KG1 (cell line): ENCODE data around the gene DENND11.

Experiments used
- DNase-seq: peaks from one replicate; lab custom pipeline; 2025; lab: John Stamatoyannopoulos, UW

The DENND11 gene

GRCh38 chr7:141702047-141702567 lies at the start of gene DENND11:
DENND11 (minus strand) TSS chr7:141702166; CDS start chr7:141702153, 13 bp downstream.
- DNase-seq: no peak

- no peak for DNase-seq
Observed at GRCh38 chr7:141748396-141748795, 46.4 kb upstream of the DENND11 start.

DNA sequence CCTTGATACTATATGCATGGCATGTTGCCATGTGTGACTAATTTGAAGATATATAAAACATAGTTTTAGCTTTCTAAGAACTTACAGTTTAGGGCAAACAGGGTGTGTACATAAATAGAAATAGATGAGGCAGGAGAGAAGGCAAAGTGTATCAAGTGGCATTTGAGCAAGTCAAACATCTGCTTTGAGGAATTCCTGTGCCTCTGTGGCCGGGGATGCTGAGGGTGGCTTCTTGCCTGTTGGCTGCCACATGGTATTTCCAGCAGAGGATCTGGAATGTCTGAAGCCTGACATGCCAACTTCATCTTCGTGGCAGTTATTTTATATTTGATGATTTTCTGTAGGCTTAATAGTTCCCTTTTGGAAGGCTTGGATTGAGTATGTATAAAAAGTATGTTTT lies 42.2 kb upstream of the DENND11 start:
- DNase-seq: no peak

GRCh38 chr7:141742229-141742628 lies 40.3 kb upstream of the DENND11 start:
- no peak for DNase-seq

GRCh38 chr7:141739250-141739649 lies 37.3 kb upstream of the DENND11 start:
- no peak for DNase-seq

GRCh38 chr7:141738592-141739013 lies 36.6 kb upstream of the DENND11 start:
- DNase-seq: no peak

GRCh38 chr7:141737836-141738591 lies 36.0 kb upstream of the DENND11 start, which contains the start of gene SSBP1:
SSBP1 (plus strand) TSS chr7:141738358; CDS start chr7:141739167, 809 bp downstream.
- peak; percentile 59 for DNase-seq

- DNase-seq: peak; percentile 10
Observed at GRCh38 chr7:141737118-141737835, 35.3 kb upstream of the DENND11 start.

GRCh38 chr7:141731476-141732149 lies 29.6 kb upstream of the DENND11 start:
- DNase-seq: no peak

DNA sequence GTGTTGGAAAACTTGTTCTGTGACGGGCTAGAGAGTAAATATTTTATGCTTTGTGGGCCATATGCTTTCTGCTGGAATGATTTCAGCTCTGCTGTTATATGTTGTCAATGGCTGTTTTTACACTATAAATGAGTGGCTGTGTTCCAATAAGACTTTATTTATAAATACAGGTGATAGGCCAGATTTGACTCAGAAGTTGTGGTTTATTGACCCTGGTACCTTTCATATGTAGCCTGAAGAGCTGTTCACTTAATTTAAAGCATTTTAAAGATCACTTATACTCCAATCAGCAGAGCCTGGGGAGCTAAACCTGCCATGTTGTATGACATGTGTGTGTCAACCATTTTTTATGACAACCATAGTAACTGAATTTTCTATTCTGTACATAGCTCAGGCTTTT lies 27.1 kb upstream of the DENND11 start:
- DNase-seq: no peak

DNA sequence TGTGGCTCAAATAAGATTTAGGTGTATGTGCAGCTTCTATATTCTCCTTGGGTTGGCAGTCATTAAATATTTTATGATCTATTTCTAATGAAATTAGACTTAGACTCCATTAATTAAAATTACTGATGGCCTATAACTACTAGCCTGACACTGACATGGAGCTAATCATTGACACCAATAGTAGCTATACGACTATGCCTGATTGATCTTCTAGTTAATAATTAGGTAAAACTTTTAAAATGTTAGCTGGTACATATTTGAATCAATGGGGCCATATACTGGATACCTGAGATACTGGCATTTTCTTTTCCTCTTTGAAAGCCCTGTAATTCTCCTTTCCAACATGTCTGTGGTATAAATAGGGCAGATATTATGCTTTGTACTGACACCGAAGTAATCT lies 20.6 kb upstream of the DENND11 start:
- DNase-seq: no peak

DNA sequence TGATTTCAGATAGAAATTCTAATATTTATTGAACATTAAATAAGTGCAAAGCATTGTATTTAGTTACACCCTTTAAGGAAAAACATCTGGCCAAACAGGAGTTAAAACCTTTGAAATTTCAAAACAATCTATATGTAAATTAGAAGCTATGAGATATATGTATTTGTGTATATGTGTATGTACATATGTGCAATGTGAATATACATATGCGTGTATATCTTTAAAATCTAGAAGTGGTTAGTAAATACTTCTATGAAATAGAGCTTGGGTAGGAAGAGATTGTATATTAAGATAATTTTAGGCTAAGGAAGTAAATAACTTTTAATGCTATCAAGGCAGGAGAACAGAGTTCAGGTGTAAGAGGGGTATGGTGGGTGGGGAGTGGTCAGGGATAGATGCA lies 15.5 kb upstream of the DENND11 start:
- DNase-seq: no peak

GRCh38 chr7:141715794-141716689 lies 14.1 kb upstream of the DENND11 start:
- DNase-seq: no peak

- DNase-seq: no peak
Observed at GRCh38 chr7:141715018-141715417, 13.1 kb upstream of the DENND11 start.

DNA sequence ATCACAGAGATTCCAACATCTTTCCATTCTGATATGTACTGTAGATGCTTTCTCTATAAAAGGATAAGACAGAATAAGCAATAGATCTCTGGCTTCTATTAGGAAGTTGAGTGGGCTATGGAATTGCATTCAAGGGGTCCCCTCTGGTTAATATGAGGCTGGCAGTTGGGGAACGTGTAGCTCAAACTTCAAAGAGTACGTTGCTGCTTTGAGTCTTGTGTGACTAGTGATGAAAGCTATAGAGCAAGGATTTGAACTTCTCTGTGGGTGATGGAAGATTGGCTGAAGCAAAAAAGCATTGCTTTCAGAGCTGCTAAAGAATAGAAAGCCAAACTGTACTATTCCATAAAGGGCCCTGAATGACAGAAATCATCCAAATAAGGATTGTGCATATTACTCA lies 12.6 kb upstream of the DENND11 start:
- no peak for DNase-seq

GRCh38 chr7:141713890-141714289 lies 11.9 kb upstream of the DENND11 start:
- no peak for DNase-seq

DNA sequence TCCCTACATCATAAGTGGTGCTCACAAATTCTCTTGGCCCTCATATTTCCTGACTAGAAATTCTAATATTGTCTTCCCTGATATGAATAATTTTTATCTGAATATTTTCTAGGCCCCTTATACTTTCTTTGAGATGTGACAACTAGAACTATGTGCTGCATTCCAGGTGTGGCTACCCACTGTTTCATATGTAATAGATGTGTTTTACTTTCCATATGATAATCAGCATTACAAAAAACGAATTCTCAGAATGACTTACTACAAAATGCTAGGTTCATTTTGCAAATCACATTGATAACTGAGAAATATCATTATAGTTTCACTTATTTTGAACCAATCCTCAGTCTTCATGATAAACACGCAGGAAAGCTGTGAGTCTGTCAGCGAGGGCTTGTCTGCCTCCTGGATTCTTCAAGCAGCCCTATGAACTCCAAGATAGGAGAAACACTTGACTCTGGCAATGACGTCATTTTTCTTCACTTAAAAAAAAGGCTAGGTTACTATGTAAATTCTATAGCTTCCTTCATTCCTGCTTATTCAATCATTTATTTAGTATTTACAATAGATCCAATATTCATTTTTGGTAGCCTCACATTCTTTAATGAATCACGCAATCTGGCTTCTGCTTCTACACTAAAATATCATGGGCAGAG lies 10.8 kb upstream of the DENND11 start:
- DNase-seq: no peak

DNA sequence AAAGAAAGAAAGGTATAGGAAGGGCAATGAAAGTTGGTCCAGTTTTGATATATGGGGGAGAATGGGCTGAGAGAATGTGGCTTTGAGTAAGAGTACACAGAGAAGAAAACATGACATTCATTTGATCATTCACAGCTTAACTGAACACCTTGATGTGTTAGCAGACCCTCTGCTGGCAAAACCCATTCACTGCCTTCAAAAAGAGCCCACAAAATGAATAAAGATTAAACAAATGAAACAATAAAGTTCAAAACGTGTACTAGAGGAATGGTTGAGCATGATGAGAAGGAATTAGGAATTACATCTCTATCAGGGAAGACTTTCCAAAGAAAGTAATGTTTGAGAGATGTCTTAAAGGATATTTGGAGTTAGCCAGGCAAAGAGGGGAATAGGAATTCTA lies 8.3 kb upstream of the DENND11 start:
- DNase-seq: no peak

- DNase-seq: no peak
Observed at GRCh38 chr7:141709749-141710148, 7.8 kb upstream of the DENND11 start.

GRCh38 chr7:141709318-141709717 lies 7.4 kb upstream of the DENND11 start:
- DNase-seq: no peak

- DNase-seq: no peak
Observed at GRCh38 chr7:141708351-141708750, 6.4 kb upstream of the DENND11 start, which contains the start of gene WEE2. WEE2 (plus strand) TSS chr7:141708353; CDS start chr7:141708759, 406 bp downstream.
